T-cell (primary cell): ENCODE results near the gene MCRIP1. TPM values are rescaled to one million over a fixed set of nuclear protein-coding genes. Genes with fewer than 3 reads are reported as not detected.

Source experiments
- ATAC-seq, 4 experiments: fragments of 200-7000 bp in 3 of 4; fragments of 150-1000 bp in 1 of 4; cut with Tn5 transposase; replicated peaks in 1 of 4; 1 replicate in 3 of 4; 2 replicates in 1 of 4; pipeline ENCODE4 v1.10.0; 2021; ENCODE audit warnings: moderate library complexity in 3 of 4, mild to moderate bottlenecking in 2 of 4, moderate number of reproducible peaks in 1 of 4
- CTCF ChIA-PET, 2 donors: fragments of 300-600 bp; sonication (Branson Sonifier 250); formaldehyde crosslinking; loops; one replicate each; lab custom pipeline; 2022; ENCODE audit warnings: antibody characterized with exemption in 2 of 2; lab: Charles Lee
- POLR2A ChIA-PET, 2 donors: fragments of 300-600 bp; sonication (Branson Sonifier 250); formaldehyde crosslinking; loops; one replicate each; lab custom pipeline; 2022; ENCODE audit warnings: antibody characterized with exemption in 2 of 2; lab: Charles Lee
- DNase-seq, 35 experiments: peaks; one replicate each; pipeline versions ENCODE4 v3.0.0 to v3.0.0-alpha.2; 2013 to 2023
- H3K27ac ChIP-seq: one replicate; pipeline ENCODE4 v1.5.1; 2013; ENCODE audit warnings: low read length
- H3K27me3 ChIP-seq, 2 experiments: replicated peaks in 1 of 2; 1 replicate in 1 of 2; 2 replicates in 1 of 2; pipeline versions ENCODE4 v1.6.1 to v1.7.0; 2013; ENCODE audit warnings: low read length in 1 of 2, mixed read lengths in 1 of 2; ENCODE audit not compliant: control insufficient read depth in 2 of 2, insufficient read depth in 2 of 2; ENCODE audit errors: extremely low read depth in 1 of 2
- H3K36me3 ChIP-seq, 2 donors: 1 replicate in 1 of 2; 2 replicates in 1 of 2; pipeline versions ENCODE4 v1.6.1 to v1.7.0; 2013; ENCODE audit warnings: low read length in 1 of 2; ENCODE audit not compliant: control insufficient read depth in 2 of 2, insufficient read depth in 1 of 2; ENCODE audit errors: extremely low read depth in 1 of 2
- H3K4me1 ChIP-seq, 2 experiments: 1 replicate in 1 of 2; 2 replicates in 1 of 2; pipeline versions ENCODE4 v1.6.1 to v1.7.0; 2013; ENCODE audit warnings: low read length in 2 of 2, mixed read lengths in 1 of 2; ENCODE audit not compliant: insufficient read depth in 2 of 2, control insufficient read depth in 1 of 2; ENCODE audit errors: extremely low read depth in 1 of 2
- H3K4me3 ChIP-seq, 2 donors: 1 replicate in 1 of 2; 2 replicates in 1 of 2; pipeline versions ENCODE4 v1.5.1 to v1.7.0; 2013; ENCODE audit warnings: mild to moderate bottlenecking in 2 of 2, low read length in 1 of 2, moderate library complexity in 1 of 2; ENCODE audit not compliant: control insufficient read depth in 1 of 2; ENCODE audit errors: extremely low read depth in 1 of 2
- H3K9me3 ChIP-seq: 2 replicates; pipeline ENCODE4 v1.7.0; 2013
- H3K27ac Mint-ChIP-seq, 2 donors: one replicate each; pipeline ENCODE4 v1.8.0; 2020 to 2021; ENCODE audit warnings: mild to moderate bottlenecking in 2 of 2, mixed read lengths in 2 of 2
- H3K27me3 Mint-ChIP-seq, 2 donors: one replicate each; pipeline ENCODE4 v1.8.0; 2021 to 2022; ENCODE audit warnings: mixed read lengths in 2 of 2
- H3K36me3 Mint-ChIP-seq: one replicate; pipeline ENCODE4 v1.8.0; 2021; ENCODE audit warnings: mixed read lengths
- H3K4me1 Mint-ChIP-seq, 3 donors: one replicate each; pipeline ENCODE4 v1.8.0; 2020 to 2022; ENCODE audit warnings: mixed read lengths in 3 of 3, mild to moderate bottlenecking in 1 of 3
- H3K4me3 Mint-ChIP-seq, 3 donors: one replicate each; pipeline ENCODE4 v1.8.0; 2020 to 2022; ENCODE audit warnings: mild to moderate bottlenecking in 3 of 3, mixed read lengths in 3 of 3, moderate library complexity in 3 of 3
- H3K9me3 Mint-ChIP-seq, 3 donors: one replicate each; pipeline ENCODE4 v1.8.0; 2020 to 2022; ENCODE audit warnings: mixed read lengths in 3 of 3
- WGBS: methylation state at CpG from one replicate; pipeline ENCODE4 v1.1.5; 2013; ENCODE audit warnings: missing lambda C conversion rate; ENCODE audit not compliant: insufficient coverage; 5-methylcytosine and 5-hydroxymethylcytosine counted together
- total RNA-seq, 35 experiments: library from RNA in 6 of 35; stranded (reverse) in 6 of 35; fragments of 120-200 nt in 1 of 35; gene quantifications; one replicate each; pipeline versions ENCODE4 v1.2.1 to v1.2.4 and lab custom pipeline; 2013 to 2026

The MCRIP1 gene, protein sequence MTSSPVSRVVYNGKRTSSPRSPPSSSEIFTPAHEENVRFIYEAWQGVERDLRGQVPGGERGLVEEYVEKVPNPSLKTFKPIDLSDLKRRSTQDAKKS
- 10 to 100 TPM; 46.4 to 92.4 (median 77.1) TPM for total RNA-seq
- total RNA-seq (2013) = 44.7 TPM
- total RNA-seq (lab: John Stamatoyannopoulos, UW) = 26.3 to 88.6 (median 46.6) reads per million in 29 experiments

DNA sequence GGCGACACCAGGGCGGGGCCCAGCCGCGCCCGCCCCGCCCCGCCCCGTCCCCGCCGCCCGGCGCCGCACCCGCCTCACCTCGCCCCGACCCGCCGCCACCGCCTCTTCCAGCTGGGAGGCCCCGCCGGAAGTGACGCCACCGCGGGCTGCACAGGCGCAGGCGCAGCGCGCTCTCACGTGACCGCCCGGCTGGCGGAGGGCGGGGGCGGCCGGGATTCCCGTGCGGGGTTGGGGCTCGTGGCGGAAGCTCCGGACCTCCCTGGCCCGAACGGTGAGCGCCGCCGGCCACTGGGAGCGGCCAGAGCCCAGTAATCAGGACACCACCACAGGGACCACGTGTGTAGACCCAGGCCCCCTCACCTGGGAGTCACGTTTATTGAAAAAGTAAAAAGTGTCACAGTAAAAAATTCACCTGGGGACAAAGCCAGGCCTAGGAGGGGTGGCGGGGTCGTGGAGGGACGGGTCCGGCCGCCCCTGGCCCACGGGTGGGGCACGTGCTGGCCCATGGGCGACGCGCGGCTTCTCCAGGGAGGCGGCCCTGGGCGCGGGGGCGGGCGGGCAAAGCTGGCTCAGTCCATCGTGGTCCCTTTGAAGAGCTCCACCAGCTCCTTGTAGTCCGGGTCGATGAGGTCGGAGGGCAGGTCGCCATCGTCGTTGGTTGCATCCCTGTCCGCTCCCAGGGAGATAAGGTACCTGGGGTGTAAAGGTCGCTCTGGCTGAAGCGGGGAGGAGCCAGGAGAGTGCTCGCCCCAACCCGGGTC lies at the start of gene MCRIP1:
Gene MCRIP1 (minus strand): TSS at position 132 of the 761 bp plus-strand sequence. CDS start 8,785 bp downstream, outside the sequence.
- peak within 1 kb of the TSS; percentile 87 for H3K27ac ChIP-seq
- no peaks in the 10 kb centered on the region for H3K27me3 ChIP-seq
- ATAC-seq (peak; percentile 81 to 89 (median 86)), DNase-seq (peak; percentile 81 to 97 (median 89))
- no peaks in the 10 kb centered on the region for H3K36me3 ChIP-seq
- no peaks in the 10 kb centered on the region for H3K27me3 Mint-ChIP-seq
- H3K4me1 ChIP-seq = peaks cover 7 to 38% of the 10 kb centered on the region in 2 experiments
- H3K4me3 ChIP-seq = peak within 1 kb of the TSS; percentile 68 to 72
- peak within 1 kb of the TSS; percentile 84 to 93 for H3K27ac Mint-ChIP-seq
- peak within 1 kb of the TSS; percentile 85 to 88 (median 85) for H3K4me3 Mint-ChIP-seq
- ChIA-PET CTCF (no interaction called here), POLR2A (interaction anchor here in 1 of 2 donors (1.0 kb wide), 1 partner anchor 26 kb away, joined by 3 read pairs; no protein-coding TSS in a partner anchor)
- H3K4me1 Mint-ChIP-seq = peaks cover 16 to 24% (median 23%) of the 10 kb centered on the region in 3 donors
- WGBS = under 1% methylated on average over 58 of the region's 76 CpGs
- no peaks in the 10 kb centered on the region for H3K9me3 Mint-ChIP-seq
- H3K9me3 ChIP-seq = no peaks in the 10 kb centered on the region
- no peaks in the 10 kb centered on the region for H3K36me3 Mint-ChIP-seq

- Mint-ChIP-seq H3K27ac (no peak overlapping the region), H3K9me3 (no peaks in the 10 kb centered on the region)
Observed at GRCh38 chr17:81879121-81879520, 46.0 kb upstream of the MCRIP1 start.

DNA sequence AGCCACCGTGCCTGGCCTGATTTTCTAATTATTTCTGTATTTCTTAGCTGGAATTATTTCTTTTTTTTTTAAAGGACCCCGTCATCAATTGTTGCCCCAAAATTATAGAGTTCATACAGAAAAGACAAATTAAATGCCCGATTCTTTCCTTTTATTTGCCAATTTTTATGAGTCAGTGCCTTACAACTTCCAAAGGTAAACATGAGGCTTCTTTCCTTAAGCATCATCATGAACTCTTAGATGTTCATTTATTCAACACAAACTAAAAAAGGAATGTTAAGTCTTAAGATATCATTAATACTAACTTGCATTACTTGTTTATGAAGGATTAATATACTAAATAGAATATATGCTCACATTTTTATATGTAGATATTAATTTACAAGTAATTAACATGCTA lies 45.2 kb upstream of the MCRIP1 start:
- no peak overlapping the region for H3K4me3 ChIP-seq
- ChIA-PET POLR2A (no interaction called here), CTCF (no interaction called here)
- no peaks in the 10 kb centered on the region for H3K9me3 ChIP-seq
- no peak for DNase-seq
- no peak for ATAC-seq
- peaks cover 0 to 18% of the 10 kb centered on the region in 2 donors for H3K36me3 ChIP-seq
- Mint-ChIP-seq H3K4me3 (no peak overlapping the region), H3K27ac (no peak overlapping the region), H3K27me3 (no peaks in the 10 kb centered on the region), H3K36me3 (peaks cover 16% of the 10 kb centered on the region), H3K9me3 (no peaks in the 10 kb centered on the region), H3K4me1 (peaks cover 4 to 9% (median 7%) of the 10 kb centered on the region in 3 donors)
- H3K27me3 ChIP-seq = no peaks in the 10 kb centered on the region
- H3K4me1 ChIP-seq = peaks cover 0 to under 1% of the 10 kb centered on the region in 2 experiments
- 100% methylated on average over 2 of the region's 3 CpGs for WGBS
- H3K27ac ChIP-seq = no peak overlapping the region

More at GRCh38 chr17:81879121-81879520, 46.0 kb upstream of the MCRIP1 start:
- H3K36me3 ChIP-seq = peaks cover 0 to 18% of the 10 kb centered on the region in 2 donors
- DNase-seq (no peak), ATAC-seq (no peak)
- H3K9me3 ChIP-seq = no peaks in the 10 kb centered on the region
- H3K27me3 ChIP-seq = no peaks in the 10 kb centered on the region
- peaks cover 16% of the 10 kb centered on the region for H3K36me3 Mint-ChIP-seq
- no peak overlapping the region for H3K4me3 ChIP-seq
- H3K4me1 Mint-ChIP-seq = peaks cover 0 to 4% (median under 1%) of the 10 kb centered on the region in 3 donors
- H3K27me3 Mint-ChIP-seq = no peaks in the 10 kb centered on the region
- CTCF ChIA-PET = no interaction called here
- POLR2A ChIA-PET = no interaction called here
- no peak overlapping the region for H3K27ac ChIP-seq
- H3K4me3 Mint-ChIP-seq = no peak overlapping the region
- 96% methylated on average over 3 of the region's 5 CpGs for WGBS
- H3K4me1 ChIP-seq = no peaks in the 10 kb centered on the region

DNA sequence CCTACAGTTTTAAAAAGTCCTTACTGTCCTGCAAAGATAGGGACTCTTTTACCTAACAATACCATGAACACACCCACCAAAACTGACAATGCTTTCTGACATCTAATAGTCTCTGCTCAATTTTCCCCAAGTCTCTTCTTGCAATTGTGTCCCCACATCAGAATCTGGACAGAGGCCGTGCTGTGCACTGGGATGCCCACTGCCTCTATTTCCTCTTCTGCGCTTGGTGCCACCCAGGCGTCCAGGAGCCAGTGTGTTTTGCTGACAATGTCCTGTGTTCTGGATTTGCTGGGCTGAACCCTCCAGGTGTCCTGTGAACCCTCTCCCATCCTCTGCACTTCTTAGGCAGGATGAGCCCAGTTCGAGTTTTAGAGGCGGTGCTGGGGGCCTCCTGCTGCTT lies 44.5 kb upstream of the MCRIP1 start:
- Mint-ChIP-seq H3K9me3 (no peaks in the 10 kb centered on the region), H3K4me3 (no peak overlapping the region), H3K36me3 (peaks cover 14% of the 10 kb centered on the region), H3K4me1 (peaks cover 9 to 16% (median 14%) of the 10 kb centered on the region in 3 donors), H3K27ac (no peak overlapping the region), H3K27me3 (no peaks in the 10 kb centered on the region)
- 90% methylated on average over 2 of the region's 5 CpGs for WGBS
- ChIA-PET POLR2A (no interaction called here), CTCF (no interaction called here)
- Histone ChIP-seq H3K27me3 (no peaks in the 10 kb centered on the region), H3K4me1 (peaks cover 2 to 8% of the 10 kb centered on the region in 2 experiments), H3K36me3 (peaks cover 0 to 18% of the 10 kb centered on the region in 2 donors), H3K4me3 (no peak overlapping the region), H3K9me3 (no peaks in the 10 kb centered on the region), H3K27ac (no peak overlapping the region)
- DNase-seq (no peak), ATAC-seq (no peak)

DNA sequence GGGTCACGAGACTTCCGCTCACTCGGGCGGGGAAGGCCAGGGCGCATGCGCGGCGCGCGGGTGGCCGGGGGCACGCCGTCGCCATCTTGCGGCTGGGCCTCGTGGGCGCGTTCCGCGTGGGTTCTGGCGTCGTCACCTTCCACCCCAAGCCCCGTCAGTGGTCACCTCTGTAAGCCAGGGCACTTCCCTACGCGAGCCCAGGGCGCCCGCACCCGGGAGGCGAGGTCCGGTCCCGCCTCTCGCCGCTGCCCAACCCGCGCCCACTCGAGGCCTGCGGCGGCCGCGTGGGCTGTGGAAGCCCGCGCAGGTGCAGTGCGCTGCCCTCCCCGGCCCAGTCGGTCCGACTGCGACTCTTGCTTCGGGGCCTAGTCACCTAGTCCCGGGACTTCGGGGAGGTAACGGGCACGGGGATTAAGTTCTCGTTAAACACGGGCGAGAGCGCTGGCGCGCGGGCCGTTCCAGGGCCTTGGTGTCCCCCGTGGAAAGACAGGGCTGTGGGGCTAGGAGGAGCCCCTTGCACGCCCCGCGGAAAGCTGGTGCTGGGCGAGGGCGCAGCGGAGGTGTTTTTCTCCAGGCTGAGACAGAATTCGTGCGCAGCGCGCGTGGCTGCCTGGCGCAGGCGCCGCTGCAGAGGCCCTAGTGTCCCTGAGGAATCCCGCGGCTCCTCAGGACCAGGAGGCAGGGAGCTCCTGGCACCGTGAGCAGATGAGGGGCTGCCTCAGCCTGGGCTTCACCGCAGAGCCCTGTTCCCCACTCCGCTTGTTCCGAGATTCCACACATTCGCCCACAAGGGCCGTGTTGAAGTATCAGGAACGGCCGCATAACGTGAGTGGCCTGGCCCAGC lies 38.5 kb upstream of the MCRIP1 start:
- peak; percentile 88 to 97 (median 93) for DNase-seq
- Mint-ChIP-seq H3K27ac (peak overlapping the region; percentile 93), H3K4me3 (peak overlapping the region; percentile 81 to 86 (median 83)), H3K9me3 (no peaks in the 10 kb centered on the region), H3K36me3 (no peaks in the 10 kb centered on the region), H3K4me1 (peaks cover 31 to 47% (median 39%) of the 10 kb centered on the region in 3 donors), H3K27me3 (no peaks in the 10 kb centered on the region)
- Histone ChIP-seq H3K27me3 (no peaks in the 10 kb centered on the region), H3K4me3 (peak overlapping the region; percentile 70 to 94), H3K4me1 (peaks cover 10 to 59% of the 10 kb centered on the region in 2 experiments), H3K36me3 (peaks cover 7 to 28% of the 10 kb centered on the region in 2 donors), H3K27ac (peak overlapping the region; percentile 98), H3K9me3 (no peaks in the 10 kb centered on the region)
- POLR2A ChIA-PET = no interaction called here
- peak; percentile 41 to 51 (median 42) for ATAC-seq
- CTCF ChIA-PET = interaction anchor here (0.5 to 0.7 kb wide), 4 partner anchors 157 to 628 kb away, joined by 3 to 4 read pairs (median 4); partner anchors contain the start of genes HEXD (in 1 of the 2) and OGFOD3 (in 1 of the 2)
- under 1% methylated on average over 86 of the region's 86 CpGs for WGBS

GRCh38 chr17:81870981-81871386 lies 37.9 kb upstream of the MCRIP1 start, which contains the start of gene ARHGDIA:
Gene ARHGDIA, minus strand, starts transcription at chr17:81871337. Its CDS starts 1,407 bp downstream, at chr17:81869930.
- Mint-ChIP-seq H3K27ac (peak within 1 kb of the TSS; percentile 93), H3K9me3 (no peaks in the 10 kb centered on the region), H3K27me3 (no peaks in the 10 kb centered on the region), H3K4me3 (peak within 1 kb of the TSS; percentile 81 to 86 (median 83)), H3K4me1 (peaks cover 32 to 49% (median 39%) of the 10 kb centered on the region in 3 donors), H3K36me3 (no peaks in the 10 kb centered on the region)
- Histone ChIP-seq H3K27ac (peak within 1 kb of the TSS; percentile 98), H3K27me3 (no peaks in the 10 kb centered on the region), H3K4me3 (peak within 1 kb of the TSS; percentile 81 to 94), H3K4me1 (peaks cover 10 to 66% of the 10 kb centered on the region in 2 experiments), H3K9me3 (no peaks in the 10 kb centered on the region), H3K36me3 (peaks cover 7 to 30% of the 10 kb centered on the region in 2 donors)
- ChIA-PET POLR2A (no interaction called here), CTCF (no interaction called here)
- no peak for DNase-seq
- ATAC-seq = peak; percentile 70 to 79 (median 72)
- under 1% methylated on average over 47 of the region's 64 CpGs for WGBS
